ENCODE results near the gene MYDGF.

The MYDGF gene

DNA sequence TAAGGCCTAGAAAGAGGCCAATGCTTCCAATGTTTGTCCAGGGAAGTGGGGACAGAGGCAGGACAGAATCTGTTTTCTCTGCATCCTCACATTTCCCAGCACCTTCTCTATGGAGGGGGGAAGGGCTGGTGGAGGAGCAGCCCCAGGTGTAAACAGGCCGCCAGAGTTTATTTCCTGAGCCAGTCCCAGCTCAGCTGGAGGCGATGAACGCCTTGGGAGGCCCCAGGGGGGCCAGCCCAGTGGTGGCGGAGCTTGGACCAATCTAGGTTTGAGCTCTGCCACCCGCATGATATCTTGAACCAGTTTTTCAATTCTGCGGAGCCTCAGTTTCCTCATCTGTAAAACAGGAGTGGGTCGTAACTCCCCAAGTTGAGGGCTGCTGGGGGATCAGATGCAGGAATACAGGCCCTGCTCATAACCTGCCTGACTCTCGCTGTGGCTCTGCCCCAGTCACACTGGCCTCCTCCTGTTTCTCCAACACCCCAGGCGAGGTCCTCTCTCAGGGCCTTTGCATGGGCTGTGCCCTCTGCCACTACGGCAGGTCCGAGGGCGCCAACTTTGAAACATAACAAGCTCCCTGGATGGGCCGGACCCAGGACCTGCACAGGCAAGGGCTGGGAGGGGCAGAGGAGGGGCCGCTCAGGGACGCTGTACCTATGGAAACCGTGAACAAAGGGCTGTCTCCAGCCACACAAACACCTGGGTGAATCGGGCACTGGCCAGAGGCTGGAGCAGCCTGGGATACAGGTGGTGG lies 29.7 kb downstream of the MYDGF start:
- no peak for DNase-seq

DNA sequence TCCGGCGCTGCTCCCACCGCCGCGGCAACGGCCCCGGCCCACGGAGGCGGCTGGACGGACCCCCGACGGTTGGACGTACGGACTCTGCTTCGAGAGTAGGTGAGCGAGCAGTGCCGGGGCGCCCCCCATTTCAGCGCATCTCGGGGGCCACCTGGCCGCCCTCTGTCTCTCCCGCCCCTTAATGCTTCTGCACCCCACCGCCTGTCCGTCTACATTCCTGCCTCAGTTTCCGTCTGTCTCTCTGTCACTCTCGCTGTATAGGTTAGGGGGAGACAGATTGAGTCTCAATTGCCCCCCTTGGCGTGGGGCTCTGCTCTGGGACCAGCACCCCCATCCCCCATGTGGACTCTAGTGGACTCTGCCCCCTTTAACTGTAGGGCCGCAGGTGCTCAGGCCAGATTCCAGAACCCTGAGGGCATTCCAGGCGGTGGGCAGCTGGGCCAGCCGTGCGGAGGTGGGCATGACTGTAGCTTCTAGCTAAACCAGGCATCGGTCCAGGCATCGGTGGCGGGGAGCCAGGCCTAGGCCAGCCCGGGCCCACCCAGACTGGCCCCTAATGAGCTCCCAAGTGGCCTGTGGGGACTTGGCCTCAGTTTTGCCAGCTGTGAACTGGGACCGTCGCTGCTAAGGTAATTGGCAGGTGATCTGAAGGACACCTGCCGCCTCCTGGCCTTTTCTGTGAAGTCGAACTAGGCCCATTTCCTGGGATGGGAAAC lies 30.5 kb downstream of the MYDGF start:
- no peak for DNase-seq

DNA sequence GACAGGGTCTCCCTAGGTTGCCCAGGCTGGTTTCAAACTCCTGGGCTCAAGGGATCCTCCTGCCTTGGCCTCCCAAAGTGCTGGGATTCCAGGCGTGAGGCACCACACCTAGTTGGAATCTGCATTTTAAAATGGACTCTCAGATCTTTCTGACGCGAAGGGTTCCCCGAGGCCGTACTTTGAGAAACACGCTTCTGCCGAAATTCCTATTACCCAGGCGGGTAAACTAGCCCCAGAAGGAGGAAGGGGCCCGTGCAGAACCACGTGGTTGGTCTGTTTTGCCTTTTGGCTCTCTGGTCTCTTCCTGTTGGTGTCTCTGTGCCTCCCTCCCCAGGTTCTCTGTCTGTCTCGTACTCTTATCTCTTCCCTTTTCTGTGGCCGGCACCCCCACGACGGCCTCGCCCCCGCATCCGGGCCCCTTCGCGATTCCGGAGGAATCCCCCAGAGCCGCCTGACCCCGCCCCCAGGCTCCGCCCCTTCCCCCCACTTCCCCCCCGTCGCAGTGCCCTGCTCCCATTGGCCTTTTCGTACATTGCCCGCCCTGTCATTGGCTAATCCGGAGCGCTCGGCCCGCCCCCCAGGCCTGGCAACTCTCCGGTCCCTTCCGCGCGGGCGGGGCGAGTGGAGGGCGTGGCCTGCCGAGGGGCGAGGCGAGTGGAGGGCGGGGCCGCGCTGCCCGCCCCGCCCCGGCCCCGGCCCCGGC lies 31.2 kb downstream of the MYDGF start, which contains the start of gene TNFAIP8L1:
TNFAIP8L1 (plus strand) TSS at position 689 of the 703 bp plus-strand sequence. CDS start 12,354 bp downstream, outside the sequence.
- DNase-seq: no peak

DNA sequence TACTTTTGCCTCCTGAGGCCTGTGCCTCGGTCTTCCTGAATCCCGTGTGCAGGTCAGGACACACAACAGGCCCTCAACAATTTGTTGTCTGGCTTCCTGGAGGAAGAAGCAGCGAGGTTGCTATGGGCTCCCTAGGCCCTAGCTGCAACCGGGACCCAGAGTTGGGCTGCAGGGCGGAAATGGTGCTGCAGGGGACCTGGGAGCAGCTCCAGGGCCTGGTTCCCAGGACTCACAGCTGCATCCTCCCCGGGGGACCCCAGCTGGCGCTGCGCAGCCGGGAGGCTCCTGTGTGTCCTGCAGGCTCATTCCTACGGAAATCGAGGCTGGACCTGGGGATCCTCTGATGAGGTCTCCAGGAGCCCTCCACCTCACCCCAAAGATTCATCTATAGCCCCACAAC lies 31.8 kb downstream of the MYDGF start:
- no peak for DNase-seq

DNA sequence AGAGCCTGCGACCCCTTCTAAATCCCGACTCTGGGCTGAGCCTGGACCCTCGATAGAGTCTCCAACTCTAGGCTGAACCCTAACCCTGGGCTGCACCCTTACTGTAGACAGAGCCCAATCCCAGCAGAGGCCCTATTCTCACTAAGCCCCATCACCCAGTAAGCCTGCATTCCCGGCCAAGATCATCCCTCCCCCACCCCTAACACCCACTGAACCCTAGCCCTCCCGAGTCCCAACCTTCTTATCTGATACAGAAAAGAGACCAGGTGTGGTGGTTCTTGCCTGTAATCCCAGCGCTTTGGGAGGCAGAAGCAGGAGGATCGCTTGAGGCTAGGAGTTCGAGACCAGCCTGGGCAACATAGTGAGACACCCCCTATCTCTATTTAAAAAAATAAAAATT lies 33.4 kb downstream of the MYDGF start:
- DNase-seq: no peak

DNA sequence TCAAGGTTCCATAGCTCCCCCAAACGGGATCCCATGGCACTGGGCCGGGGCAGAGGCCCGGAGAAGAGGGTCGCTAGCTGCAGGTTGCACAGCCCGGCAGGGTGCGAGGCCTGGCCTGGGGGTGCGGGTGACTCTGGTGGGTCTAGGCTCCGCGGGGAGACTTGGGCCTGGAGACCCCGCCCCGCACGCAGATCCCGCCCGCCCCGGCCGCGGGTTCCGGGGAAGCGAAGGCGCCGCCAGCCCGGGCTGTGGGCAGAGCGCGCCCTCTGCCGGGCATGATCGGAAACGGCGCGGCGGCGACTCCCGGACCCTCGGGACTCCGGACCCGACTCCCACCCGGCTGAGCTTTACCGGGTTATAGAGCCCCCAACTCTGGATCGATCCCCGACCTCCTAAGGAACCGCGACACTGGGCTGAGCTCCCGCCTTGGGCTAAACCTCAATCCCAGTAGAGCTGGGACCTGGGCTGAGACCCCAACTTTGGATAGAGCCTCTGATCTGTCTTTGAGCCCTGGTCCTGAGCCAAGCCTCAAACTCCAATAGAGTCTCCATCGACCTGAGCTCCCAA lies 33.9 kb downstream of the MYDGF start:
- no peak for DNase-seq

DNA sequence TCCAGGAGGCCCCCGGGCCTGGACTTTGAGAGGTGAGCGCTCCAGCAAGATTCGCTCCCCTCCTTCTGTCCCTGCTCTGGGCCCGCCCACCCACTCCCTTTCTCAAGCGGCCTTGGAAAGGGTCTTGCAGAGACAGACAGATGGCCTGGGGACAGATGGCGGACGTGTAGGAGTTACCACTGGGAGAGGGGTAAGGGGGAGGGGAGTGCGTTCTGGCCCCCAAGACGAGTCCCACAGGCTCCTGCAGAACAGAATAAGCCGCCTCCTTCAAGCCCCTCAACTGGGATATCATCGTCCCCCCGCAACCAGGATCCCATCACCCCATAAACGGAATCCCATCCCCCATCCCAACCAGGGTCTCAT lies 34.4 kb downstream of the MYDGF start:
- DNase-seq: no peak

DNA sequence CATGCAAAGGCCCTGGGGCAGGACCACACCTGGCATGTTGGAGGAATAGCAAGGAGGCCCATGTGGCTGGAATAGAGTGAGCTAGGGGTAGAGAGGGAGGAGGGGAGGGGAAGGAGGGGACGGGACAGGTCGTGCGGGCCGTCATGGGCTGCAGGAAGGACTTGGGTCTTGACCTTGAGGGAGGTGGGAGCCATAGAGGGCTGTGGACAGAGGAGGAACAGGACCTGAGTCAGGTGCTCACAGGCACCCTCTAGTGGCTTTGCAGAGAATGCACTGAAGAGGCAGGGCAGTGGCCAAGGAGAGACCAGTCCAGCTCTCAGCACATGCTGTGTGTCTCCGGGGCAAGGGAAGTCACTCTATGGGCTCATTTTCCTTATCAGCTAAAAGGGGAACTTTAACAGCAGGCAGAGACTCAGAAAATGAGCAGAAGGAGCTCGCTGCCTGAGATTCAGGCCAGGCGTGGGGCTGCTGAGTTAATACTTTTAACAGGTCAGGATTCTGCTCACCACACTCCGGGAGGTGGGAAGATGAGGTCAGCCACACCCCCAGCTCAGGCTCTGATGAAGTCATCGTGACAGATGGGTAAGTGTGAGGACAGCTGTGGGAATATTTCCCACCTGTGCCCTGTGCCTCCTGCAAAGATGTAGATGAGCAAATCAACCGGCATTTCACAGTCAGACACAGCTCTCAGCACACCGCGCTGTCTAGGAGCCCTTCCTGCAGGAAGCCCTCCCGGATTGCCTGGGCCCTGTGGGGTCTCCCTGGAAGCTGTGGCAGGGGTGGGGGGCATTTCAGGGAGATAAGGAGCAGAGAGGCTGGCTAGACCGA lies 36.8 kb downstream of the MYDGF start:
- no peak for DNase-seq

DNA sequence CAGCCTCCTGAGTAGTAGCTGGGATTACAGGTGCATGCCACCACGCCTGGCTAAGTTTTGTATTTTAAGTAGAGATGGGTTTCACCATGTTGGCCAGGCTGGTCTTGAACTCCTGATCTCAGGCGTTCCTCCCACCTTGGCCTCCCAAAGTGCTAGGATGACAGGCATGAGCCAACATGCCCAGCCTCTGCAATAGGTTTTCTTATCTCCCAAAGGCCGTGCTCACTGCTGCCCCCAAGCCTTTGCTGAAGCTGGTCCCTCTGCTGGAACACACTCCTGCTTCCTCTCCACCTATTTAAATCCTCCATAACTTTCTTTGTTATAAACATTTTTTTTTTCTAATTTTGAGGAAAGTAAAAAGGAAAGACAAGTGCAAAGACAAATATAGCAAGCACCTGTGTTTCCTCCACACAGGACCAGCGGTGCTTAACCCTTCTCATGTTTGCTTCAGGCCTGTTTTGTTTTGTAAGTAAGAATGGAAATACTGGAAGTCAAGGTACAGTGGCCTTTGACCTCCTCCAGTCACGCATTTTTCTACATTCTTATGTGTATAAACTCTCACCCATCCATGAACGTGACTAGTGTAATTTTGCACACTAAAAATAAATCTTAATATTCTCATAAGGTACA lies 45.3 kb downstream of the MYDGF start:
- no peak for DNase-seq

DNA sequence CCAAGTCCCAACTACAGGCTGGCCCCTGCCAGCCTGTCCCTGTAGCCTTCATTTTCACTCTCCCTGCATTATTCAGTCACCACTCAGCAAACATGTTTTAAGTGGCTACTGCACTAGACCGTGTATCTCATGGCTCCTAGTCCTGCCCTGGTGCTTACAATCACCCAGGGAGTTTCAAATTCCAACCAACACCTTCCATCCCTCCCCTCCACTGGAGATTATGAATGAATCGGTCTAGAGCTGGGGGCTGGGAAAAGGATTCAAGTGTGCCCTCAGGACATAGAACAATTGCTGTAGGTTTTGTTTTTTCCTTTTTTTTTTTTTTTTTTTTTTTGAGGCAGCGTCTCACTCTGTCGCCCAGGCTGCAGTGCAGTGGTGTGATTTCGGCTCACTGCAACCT lies 45.8 kb downstream of the MYDGF start:
- DNase-seq: no peak

DNA sequence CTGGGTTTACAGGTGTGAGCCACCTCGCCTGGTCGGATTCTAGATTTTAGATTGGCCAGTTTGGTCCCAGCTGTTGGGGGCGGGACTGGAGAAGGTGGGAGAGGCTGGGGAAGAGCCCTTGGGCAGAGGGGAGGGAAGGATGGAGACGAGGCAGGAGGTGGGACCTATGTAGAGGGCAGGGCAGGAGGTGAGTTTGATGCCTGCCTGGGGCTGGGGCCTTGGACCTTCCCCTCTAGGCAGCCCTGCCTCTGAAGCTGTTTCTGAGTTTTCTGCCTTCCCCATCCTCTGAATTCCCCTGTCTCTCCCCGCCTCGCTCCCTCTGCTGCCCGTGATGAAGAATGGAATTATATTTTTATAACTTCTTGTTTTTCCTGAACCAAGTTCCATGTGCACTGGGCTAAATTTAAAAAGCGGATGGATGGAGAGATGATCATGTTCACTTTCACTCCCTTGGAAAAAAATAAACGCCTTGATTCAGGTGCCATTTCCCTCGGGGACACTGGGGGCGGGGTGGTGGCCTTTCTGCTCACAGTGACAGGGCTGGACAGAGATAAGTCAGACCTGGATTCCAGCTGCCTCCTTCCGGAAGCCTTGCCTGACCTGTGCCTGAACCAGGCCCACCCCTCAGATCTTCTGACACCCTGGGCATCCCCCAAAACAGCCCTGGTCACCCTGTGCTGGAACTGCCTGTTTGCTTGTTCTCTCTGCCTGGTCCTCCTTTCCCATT lies 47.3 kb downstream of the MYDGF start:
- DNase-seq: no peak

DNA sequence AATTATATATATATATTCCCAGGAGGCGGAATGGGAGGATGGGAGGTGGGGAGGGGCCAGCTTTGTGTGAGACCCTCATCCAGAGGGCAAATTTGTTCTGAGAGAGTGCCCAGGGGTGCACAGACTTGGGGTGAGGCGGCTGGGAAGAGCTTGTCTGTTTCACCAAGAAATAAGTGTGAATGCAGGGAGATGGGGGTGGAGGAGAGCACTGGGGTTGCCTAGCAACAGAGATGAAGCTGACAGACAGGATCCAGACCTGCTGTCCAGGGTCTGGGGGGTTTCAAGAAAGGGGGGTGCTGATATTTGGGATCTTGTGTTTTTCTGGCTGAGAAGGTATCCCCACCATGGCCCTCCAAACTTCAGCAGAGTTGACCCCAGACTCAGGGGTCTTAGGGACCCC lies 49.5 kb downstream of the MYDGF start:
- no peak for DNase-seq

DNA sequence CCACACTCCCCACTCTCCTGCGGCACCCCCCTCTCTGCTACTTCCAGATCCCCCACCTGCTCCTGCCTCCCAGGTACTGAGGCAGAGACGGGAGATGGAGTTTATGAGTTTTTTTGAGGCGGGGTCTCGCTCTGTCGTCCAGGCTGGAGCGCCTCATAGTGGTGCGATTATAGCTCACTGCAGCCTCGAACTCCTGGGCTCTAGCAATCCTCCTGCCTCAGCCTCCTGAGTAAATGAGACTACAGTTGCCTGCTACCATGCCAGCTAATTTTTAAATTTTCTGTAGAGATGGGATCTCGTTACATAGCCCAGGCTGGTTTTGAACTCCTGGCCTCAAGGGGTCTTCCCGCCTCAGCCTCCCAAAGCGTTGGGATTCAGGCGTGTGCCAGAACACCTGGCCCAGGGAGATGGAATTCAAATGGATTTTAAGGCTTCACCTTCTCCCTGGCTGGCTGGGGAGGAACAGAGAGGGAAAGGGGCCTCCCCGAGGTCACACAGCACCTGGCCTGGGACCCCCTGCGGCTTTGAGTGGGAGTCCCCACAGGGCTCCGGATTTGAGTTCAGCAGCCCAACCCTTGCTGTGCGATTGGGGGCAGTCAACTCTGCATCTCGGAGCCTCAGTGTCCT lies 50.4 kb downstream of the MYDGF start:
- DNase-seq: no peak

DNA sequence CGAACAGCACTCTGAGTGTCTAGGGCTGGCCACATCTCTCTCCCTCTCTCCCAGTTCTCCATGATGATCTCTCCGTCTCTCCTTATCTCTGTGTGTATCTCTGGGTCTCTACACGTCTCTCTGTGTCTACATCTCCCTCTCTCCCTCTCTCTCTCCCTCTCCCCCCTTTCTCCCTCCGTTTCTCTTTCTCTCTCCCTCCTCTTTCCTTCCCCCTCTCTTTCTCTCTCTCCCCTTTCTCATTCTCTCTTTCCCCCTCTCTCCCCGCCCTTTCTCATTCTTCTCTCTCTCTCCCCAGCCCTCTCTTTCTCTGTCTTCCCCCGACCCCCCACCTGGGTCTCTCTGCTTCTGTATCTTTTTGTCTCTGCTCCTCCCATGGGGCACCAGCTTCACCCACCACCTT lies 52.1 kb downstream of the MYDGF start:
- no peak for DNase-seq

DNA sequence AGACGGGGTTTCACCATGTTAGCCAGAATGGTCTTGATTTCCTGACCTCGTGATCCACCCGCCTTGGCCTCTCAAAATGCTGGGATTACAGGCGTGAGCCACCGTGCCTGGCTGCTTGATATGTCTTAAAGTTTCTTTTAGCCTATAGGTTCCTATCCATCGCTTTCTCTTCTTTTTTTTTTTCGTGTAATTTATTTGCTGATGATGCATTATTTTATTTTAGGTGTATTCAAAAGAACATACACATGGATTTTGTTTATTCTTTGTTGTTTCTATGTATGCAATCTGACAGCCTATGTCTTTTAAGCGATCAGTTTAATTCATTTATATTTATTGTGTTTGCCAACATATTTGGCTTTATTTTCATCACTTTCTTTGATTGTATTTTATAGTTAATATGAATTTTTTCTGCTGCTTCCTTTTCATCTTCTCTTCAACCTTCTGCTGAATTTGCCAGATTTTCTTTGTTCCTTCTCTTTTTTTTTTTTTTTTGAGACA lies 56.8 kb downstream of the MYDGF start:
- DNase-seq: no peak

DNA sequence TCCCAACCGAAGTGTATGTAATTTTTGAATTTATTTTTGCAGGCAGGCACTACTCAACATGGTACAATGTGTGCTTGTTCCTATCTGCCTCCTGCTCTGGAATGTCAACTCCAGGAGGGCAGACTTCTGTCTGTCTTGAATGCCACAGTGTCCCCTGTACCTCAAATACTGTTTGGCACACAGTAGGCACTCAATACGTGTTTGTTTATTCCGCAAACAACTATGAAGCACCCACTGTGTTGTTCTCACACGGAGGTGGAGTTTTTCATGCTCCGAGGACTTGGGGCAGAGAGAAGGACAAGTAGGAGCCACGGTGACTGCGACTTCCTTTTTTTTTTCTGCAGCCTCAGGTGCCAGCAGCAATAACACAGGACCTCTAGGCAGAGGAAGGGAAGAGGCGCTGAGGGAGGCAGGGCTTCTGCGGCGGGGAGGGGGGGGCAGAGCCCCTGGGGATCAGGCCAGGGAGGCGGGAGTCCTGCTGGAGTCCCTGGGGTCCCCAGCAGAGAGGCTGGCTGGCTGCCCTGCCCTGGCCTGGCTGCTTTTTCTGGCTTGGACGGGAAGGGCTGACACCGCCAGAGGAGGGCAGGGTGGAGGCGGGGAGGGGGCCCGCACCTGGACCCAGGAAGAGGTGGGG lies 60.1 kb downstream of the MYDGF start:
- DNase-seq: no peak

Data from cortex of kidney (tissue), 1 donor.